ENCODE data around the gene LUZP1.

The LUZP1 gene

GRCh38 chr1:23150742-23151141 is 17.9 kb downstream of the LUZP1 start:
- no peak for DNase-seq

DNA sequence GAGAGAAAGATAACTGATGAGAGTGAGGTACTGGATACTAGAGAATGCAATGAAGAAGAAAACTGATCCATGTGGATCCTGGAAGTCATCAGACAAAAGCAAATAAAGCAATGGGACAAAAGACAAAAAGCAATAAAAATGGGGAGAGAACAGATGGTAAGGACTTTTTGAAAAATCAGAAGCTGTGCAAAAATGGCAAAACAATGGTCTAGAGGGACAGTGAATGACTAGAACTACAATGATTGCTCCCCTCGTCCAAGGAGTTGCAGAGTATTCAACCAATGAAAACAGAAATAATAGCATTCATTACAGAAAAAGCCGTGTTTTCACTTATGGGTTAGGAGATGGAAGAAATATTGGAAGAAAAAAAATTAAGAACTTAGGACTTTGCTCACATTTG is 18.5 kb downstream of the LUZP1 start:
- DNase-seq = no peak

GRCh38 chr1:23149114-23149513 is 19.5 kb downstream of the LUZP1 start:
- no peak for DNase-seq

- no peak for DNase-seq
Observed at GRCh38 chr1:23148084-23148483, 20.6 kb downstream of the LUZP1 start.

GRCh38 chr1:23140940-23141596 is 27.6 kb downstream of the LUZP1 start:
- DNase-seq = no peak

DNA sequence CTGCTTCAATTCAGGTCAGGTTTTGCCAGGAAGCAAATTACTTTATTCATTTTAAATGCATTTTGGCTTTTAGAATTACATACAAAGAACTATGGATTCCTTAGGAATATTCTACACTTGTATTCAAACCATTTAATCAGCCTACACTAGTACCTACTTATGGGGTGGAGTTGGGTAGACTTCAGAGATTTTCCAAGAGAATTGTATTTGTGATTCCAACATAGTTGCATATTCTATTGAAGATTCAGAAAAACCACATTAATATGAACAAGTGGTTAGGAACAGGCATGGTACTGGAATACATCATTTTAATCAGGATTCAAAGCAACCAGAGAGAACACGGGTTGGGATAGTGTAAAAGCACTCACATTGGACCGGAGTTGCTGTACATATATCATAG is 33.4 kb downstream of the LUZP1 start:
- DNase-seq = no peak

GRCh38 chr1:23134055-23134454 is 34.6 kb downstream of the LUZP1 start:
- no peak for DNase-seq

GRCh38 chr1:23133587-23133986 is 35.1 kb downstream of the LUZP1 start:
- DNase-seq = no peak

DNA sequence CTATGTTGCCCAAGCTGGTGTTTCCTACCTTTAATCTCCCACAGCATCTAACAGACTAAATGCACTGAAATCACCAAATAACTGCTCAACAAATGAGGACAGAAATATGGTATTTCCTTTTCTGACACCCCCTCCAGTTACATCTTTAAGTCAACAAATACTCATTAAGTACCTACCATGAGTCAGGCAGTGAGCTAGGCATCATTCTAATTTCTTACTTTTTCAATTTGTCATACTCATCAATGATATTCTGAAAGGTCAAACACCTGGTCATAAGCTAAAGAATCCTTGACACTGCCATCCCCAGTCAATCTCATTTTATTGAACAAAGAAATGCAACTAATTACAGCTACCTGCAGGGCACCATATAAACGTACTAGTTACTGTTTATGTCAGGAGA is 36.6 kb downstream of the LUZP1 start:
- DNase-seq = no peak

GRCh38 chr1:23129846-23130245 is 38.8 kb downstream of the LUZP1 start:
- DNase-seq = no peak

- DNase-seq = no peak
Observed at GRCh38 chr1:23126801-23127200, 41.9 kb downstream of the LUZP1 start.

- no peak for DNase-seq
Observed at GRCh38 chr1:23126200-23126599, 42.5 kb downstream of the LUZP1 start.

DNA sequence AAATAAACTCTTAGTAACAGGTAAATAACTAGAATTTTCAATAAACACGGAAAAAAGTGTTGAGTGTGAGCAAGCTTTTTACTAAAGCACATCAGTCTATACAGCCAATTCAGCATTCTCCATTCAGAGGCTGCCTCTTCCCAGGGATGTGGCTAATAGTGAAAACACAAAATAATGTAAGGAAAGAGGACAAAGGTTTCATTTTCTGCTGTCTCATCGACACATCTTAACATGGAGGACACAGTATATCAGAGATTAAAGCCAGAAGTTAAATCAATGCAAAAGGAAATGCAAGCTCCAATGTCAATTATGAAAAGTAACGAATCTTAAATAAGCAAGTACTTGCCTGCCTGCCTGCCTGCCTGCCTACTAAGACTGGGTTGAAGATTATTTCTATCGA is 43.2 kb downstream of the LUZP1 start:
- no peak for DNase-seq

DNA sequence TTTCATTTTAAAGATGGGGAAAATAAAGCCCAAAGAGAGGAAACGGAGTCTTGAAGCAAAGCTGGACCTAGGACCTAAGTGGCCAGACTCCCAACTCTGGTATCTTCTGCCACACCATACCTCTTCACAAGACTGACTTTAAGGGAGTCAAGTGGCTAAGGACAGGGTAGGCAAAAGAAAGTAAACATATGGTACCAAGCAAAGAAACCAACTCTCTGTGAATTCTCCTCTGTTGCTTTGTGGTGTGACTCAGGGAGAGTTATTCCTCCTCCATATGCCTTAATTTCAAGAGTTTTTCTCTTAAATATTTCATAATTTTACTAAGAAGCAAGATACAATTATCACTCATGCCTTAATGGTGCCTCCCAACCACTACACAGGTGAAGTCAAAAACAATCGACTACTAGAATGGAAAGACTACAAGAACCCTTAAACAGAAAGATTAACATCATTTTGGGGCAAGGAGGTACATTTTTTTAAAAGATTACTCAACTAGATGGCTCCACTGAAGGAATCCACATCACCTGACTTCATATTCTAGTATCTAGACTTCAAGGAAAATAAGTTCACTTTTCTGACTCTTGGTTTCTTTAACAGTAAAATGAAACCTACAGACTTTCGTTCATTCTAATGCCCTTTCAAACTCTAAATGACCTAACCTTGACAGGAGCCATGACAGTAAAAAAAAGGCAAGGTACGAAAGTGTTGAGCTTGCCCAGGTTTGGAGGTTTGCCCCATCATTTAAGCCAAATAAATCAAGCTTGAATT is 44.2 kb downstream of the LUZP1 start:
- no peak for DNase-seq

DNA sequence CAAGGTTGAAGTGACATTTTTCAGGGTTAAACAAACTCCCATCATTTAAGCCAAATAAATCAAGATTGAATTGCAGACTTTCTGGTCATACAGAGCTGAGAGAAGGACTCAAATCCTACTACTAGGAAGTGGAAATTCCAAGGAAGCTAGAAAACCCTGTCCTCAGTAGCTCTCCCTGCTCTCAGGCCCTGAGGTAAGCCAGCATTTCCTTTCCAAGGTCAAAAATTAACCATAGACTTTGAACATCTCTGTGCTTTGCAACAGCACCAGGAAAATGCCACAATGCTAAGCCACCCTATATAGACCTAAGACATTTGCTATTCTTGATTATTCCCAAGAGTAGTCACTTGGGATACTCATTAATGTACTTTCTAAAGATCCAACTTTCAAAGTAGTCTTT is 45.1 kb downstream of the LUZP1 start:
- no peak for DNase-seq

DNA sequence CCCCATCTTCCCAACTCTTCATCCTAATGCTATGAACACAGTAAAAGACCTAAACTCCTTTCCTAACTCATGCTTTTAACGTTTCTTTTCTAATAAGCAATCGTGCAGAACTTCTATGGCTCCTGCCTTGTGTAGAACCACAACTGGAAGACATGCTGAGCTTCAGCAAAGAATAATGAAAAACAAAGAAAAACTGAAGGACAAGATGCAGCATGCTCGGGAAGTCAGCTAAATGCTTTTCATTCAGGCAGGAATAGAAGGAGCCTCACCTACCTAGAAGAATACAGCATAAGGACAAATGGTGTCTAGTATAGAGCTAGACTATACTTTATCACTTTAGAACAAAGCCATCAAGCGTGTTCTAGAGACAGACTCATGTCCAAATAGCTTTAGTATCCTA is 45.9 kb downstream of the LUZP1 start:
- no peak for DNase-seq

- DNase-seq = no peak
Observed at GRCh38 chr1:23122023-23122748, 46.5 kb downstream of the LUZP1 start.

DNA sequence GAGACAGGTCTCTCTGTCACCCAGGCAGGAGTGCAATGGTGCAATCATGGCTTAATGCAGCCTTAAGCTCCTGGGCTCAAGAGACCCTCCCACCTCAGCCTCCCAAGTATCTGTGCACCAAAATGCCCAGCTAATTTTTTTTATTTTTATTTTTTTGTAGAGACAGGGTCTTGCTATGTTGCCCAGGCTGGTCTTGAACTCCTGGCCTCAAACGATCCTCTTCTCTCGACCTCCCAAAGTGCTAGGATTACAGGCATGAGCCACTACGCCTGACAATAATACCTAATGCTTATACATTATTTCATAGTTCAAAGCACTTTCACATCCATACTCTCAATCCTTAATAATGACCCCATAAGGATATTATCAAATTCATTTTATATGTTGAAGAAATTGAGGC is 48.3 kb downstream of the LUZP1 start:
- no peak for DNase-seq

DNA sequence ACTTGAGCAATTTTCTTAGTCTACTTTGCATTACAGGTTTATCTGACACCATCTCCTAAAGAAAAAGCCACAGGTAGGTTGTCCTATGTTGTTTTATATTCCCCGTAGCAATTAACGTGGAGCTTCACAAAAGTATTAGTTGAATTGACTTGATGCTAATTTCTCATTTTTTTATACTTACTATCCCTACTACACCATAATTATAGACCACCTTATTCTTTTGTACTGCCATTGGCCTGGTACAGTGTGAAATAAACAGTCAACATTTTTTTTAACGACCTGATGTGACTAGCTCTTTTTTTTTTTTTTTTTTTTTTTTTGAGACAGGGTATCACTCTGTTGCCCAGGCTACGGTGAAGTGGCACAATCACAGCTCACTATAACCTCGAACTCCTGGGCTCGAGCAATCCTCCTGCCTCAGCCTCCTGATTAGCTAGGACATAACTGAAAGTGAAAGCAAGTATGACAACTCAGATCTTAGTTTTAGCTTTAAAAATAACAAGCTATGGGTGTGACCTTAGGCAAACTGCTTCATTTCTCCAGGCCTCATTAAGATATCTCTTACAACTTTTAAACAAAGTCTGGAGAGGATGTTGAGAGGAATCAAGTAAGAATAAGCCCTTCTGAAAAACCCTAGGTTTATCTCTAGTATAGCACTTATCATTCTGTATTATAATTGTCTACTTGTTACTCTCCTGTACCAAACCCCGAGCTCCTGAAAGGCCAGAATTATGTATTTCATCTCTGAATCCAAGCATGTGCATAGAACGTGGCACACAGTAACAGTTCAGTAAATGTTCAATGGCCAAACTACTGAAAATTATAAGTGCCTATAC is 49.5 kb downstream of the LUZP1 start:
- peak; percentile 59 for DNase-seq

GRCh38 chr1:23118407-23118806 is 50.2 kb downstream of the LUZP1 start:
- DNase-seq = no peak

GRCh38 chr1:23116921-23117699 is 51.5 kb downstream of the LUZP1 start:
- no peak for DNase-seq

DNA sequence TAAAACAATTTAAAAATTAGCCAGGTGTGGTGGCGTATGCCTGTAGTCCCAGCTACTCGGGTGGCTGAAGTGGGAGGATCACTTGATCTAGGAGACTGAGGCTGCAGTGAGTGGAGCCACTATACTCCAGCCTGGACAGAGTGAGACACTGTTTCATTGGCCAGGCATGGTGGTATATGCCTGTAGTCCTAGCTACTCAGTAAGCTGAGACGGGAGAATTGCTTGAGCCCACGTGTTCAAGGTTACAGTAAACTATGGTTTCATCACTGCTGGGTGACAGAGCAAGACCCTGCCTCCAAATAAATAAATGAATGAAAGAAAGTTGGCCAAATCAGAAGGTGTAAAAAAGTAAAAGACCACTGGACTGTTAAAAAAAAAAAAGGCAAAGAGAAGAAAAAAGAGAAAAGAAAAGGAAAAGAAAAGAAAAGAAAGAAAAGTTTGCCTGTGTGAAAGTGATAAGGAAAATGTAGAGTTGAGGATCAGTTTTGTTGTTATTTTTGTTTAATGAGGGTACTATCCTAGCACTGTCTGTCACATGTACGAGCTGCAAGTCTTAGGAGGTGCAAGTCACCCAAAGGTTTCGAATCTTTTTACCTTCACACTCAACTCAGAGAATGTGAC is 52.3 kb downstream of the LUZP1 start:
- no peak for DNase-seq
